Stimulated activated CD4-positive, alpha-beta T cell treated with anti-CD3 and anti-CD28 coated beads, Interleukin-2, amount 100 ng/mL, for 4 hours (primary cell): ENCODE measurements around the gene IFIT5.
"Not testable (repeated sequence)": the region's sequence is repeated elsewhere in the genome, so short reads cannot be mapped to it uniquely, and the experiment has no call there.

Experiments used
- DNase-seq: peaks from one replicate; pipeline ENCODE4 v3.0.0-alpha.2; 2020; ENCODE audit warnings: low read depth

Gene IFIT5

DNA sequence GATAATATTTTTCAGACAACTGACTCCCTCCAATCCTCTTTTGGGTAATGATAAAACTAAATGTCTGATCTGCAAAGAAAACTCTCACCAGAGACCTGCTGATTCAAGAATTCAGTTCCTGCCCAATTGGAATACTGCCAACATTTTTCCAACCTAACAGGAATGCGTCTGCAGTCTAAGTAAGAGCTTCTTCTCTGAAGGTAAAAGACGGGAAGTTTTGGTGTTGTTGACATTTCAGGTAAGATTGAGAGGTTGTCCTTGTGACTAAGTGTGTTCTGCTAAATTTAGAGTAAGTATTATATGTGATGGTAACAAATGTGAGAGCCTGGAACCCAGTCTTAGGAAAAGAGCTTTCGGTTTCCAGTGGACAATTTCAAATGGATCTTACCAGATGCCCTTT is 17.6 kb downstream of the IFIT5 start:
- no peak for DNase-seq

GRCh38 chr10:89438525-89438924 is 24.2 kb downstream of the IFIT5 start:
- DNase-seq: no peak

GRCh38 chr10:89440226-89441009 is 26.1 kb downstream of the IFIT5 start:
- no peak for DNase-seq

DNA sequence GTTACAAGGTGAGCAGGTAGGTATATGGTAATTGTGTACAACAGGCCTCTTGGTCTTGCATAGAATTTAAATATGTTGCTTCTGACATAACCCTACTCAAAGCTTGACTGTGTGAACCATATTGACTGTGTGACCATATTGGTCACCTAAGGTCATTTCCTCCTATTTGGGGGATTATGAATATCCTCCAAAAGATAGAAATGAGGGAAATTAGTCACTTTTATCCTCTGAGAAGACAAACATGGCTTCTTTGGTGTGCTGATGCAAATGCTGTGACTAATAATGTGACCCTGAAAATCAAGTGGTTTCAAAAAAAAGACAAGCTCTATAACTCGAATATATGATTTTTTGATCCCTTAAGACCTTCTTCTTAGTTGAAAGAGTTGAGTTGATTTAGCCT is 27.9 kb downstream of the IFIT5 start:
- DNase-seq: no peak

- DNase-seq: not testable (repeated sequence)
Measured at GRCh38 chr10:89444819-89445218, 30.5 kb downstream of the IFIT5 start.

- no peak for DNase-seq
Measured at GRCh38 chr10:89450901-89451300, 36.5 kb downstream of the IFIT5 start.

DNA sequence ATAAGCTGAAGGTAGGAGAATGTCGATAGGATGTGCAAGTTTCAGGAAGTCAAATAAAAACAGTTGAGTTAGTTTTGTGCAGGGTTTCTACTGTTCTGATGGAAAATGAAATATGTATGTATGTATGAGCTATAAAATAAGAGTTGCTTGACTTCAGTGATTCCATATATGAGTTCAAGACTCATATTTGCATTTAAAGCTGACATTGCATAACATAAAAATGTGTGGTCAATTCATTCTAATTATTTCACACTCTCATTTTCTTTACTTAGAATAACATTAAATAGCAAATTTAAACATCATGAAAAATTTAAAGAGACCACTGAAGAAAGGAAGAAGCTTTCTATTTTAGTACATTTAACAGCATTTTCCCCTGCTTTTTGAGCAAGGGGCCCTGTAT is 37.8 kb downstream of the IFIT5 start:
- DNase-seq: no peak

- DNase-seq: no peak
Measured at GRCh38 chr10:89454561-89455347, 40.4 kb downstream of the IFIT5 start.

DNA sequence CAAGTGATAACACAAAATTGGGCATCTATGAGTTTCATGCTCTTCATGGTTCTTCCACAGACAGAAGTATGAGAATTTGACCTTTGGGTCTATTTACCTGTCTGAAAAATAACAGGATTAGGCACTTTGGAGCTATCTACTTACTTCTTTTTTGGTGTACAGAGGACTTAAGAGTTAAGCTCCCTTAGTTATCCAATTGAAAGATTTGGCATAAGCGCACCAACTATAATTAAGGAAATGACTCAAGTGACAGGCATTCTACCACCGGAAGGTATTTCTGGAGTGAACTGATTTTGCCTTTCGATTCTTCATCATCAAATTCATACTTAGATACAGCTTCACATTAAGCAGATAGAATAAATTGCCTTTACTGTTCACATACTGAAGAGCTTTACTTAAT is 43.9 kb downstream of the IFIT5 start:
- no peak for DNase-seq

DNA sequence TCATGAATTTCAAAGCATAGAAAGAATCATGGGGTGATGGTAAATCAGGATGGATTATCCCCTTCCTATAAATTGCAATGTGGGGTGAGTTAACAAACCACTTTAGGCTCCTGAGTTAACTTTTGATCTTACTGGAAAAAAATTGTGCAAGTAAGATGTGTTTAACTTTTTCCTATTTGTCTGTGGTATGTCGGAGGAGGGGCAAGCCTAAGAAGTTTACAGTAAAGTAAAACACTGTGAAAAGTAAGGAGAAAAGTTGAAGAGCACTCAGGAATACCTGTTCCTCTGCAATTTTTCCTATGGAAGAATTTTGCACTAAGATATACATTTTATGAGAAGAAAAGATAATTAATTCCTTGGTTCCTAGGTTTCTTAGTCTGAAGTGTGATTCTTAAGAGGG is 44.4 kb downstream of the IFIT5 start:
- DNase-seq: no peak

GRCh38 chr10:89463846-89464537 is 49.6 kb downstream of the IFIT5 start:
- DNase-seq: no peak

GRCh38 chr10:89465196-89465595 is 50.8 kb downstream of the IFIT5 start:
- no peak for DNase-seq

GRCh38 chr10:89466599-89467035 is 52.2 kb downstream of the IFIT5 start:
- DNase-seq: no peak

GRCh38 chr10:89468191-89468965 is 54.0 kb downstream of the IFIT5 start:
- DNase-seq: no peak

DNA sequence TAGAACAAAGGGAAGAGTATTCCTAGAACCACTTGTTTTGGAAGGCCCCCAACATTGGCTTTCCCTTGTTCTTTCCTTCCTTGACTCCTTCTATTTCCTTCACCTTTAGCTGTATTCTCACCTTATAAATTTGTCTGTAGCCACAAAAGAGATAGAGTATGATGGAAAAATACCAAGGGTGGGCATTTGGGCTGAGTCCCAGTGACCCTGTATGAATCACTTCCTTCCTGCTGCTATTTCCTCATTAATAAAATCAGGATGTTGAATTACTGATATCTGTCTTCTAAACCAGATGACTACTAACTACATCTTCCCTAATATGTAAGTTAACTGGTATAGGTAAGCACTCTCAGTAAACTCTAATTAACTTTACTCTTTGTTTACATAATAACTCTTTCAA is 55.1 kb downstream of the IFIT5 start:
- no peak for DNase-seq
